IMR-90 (cell line): ENCODE data around the gene STAB1. TPM values are rescaled to one million over a fixed set of nuclear protein-coding genes. Genes with fewer than 3 reads are reported as not detected.

ENCODE experiments used
- ATAC-seq: fragments of 200-7000 bp; cut with Tn5 transposase; 2 replicates; pipeline ENCODE4 v1.9.1; 2020; ENCODE audit warnings: low read depth, mild to moderate bottlenecking, moderate library complexity
- BruUV-seq: library from RNA; stranded (reverse); fragments of 400-500 nt; replicated peaks from 2 replicates; lab custom pipeline; 2021; lab: Mats Ljungman, UMichigan
- CTCF ChIA-PET: fragments of 300-600 bp; formaldehyde crosslinking; extraction: SDS; loops from one replicate; lab custom pipeline; 2021; ENCODE audit warnings: antibody characterized with exemption; lab: Yijun Ruan, JAX
- POLR2A ChIA-PET: fragments of 300-600 bp; sonication (Branson Sonifier 250); formaldehyde crosslinking; loops from one replicate; lab custom pipeline; 2022; ENCODE audit warnings: antibody characterized with exemption; ENCODE audit not compliant: unreplicated experiment; lab: Charles Lee
- DNase-seq: peaks from one replicate; pipeline ENCODE4 v3.0.0; 2013
- H2AFZ ChIP-seq: replicated peaks from 2 replicates; pipeline ENCODE3; 2013; ENCODE audit warnings: low read length, mild to moderate bottlenecking; ENCODE audit not compliant: poor library complexity
- H2AK5ac ChIP-seq: 2 replicates; pipeline ENCODE4 v1.6.1; 2013; ENCODE audit warnings: low read depth, low read length, inconsistent platforms
- H2AK9ac ChIP-seq: replicated peaks from 2 replicates; pipeline ENCODE3; 2013; ENCODE audit warnings: mild to moderate bottlenecking, low read depth, low read length, moderate library complexity; ENCODE audit not compliant: poor library complexity
- H2BK120ac ChIP-seq: 2 replicates; pipeline ENCODE4 v1.6.1; 2013; ENCODE audit warnings: low read depth, low read length, inconsistent platforms
- H2BK15ac ChIP-seq: 3 replicates; pipeline ENCODE4 v1.6.1; 2013; ENCODE audit warnings: low read depth, low read length, inconsistent platforms
- H2BK20ac ChIP-seq: 2 replicates; pipeline ENCODE4 v1.6.1; 2013; ENCODE audit warnings: low read depth, mild to moderate bottlenecking, inconsistent platforms, low read length, moderate library complexity
- H2BK5ac ChIP-seq: 2 replicates; pipeline ENCODE4 v1.6.1; 2013; ENCODE audit warnings: mild to moderate bottlenecking, low read depth, low read length, inconsistent platforms; ENCODE audit not compliant: poor library complexity, severe bottlenecking
- H3K14ac ChIP-seq: replicated peaks from 2 replicates; pipeline ENCODE4 v1.6.1; 2013; ENCODE audit warnings: low read depth, low read length, inconsistent platforms
- H3K18ac ChIP-seq: 2 replicates; pipeline ENCODE4 v1.6.1; 2013; ENCODE audit warnings: low read depth, low read length, control low read depth
- H3K23ac ChIP-seq: 2 replicates; pipeline ENCODE4 v1.6.1; 2013; ENCODE audit warnings: low read depth, low read length, inconsistent platforms
- H3K27ac ChIP-seq: 2 replicates; pipeline ENCODE4 v1.5.1; 2013; ENCODE audit warnings: mild to moderate bottlenecking, control low read depth, low read length; ENCODE audit not compliant: insufficient read depth
- H3K27me3 ChIP-seq: 2 replicates; pipeline ENCODE4 v1.6.1; 2013; ENCODE audit warnings: low read length; ENCODE audit not compliant: control insufficient read depth, insufficient read depth
- H3K36me3 ChIP-seq: 2 replicates; pipeline ENCODE4 v1.6.1; 2013; ENCODE audit warnings: low read length, mixed read lengths; ENCODE audit not compliant: control insufficient read depth, insufficient read depth
- H3K4ac ChIP-seq: 2 replicates; pipeline ENCODE4 v1.6.1; 2013; ENCODE audit warnings: low read depth, low read length, inconsistent platforms
- H3K4me1 ChIP-seq: 2 replicates; pipeline ENCODE4 v1.6.1; 2013; ENCODE audit warnings: low read length, mixed read lengths; ENCODE audit not compliant: control insufficient read depth, insufficient read depth
- H3K4me2 ChIP-seq: 2 replicates; pipeline ENCODE4 v1.6.1; 2013; ENCODE audit warnings: low read depth, mild to moderate bottlenecking, control low read depth, low read length, moderate library complexity
- H3K4me3 ChIP-seq: 2 replicates; pipeline ENCODE4 v1.5.1; 2013; ENCODE audit warnings: low read depth, mild to moderate bottlenecking, control low read depth, low read length, moderate library complexity; ENCODE audit not compliant: insufficient read depth
- H3K56ac ChIP-seq: 2 replicates; pipeline ENCODE4 v1.6.1; 2013; ENCODE audit warnings: low read length, inconsistent platforms; ENCODE audit not compliant: insufficient read depth; ENCODE audit errors: extremely low read depth
- H3K79me1 ChIP-seq, 2 experiments: 2 replicates each; pipeline ENCODE4 v1.6.1; 2013; ENCODE audit warnings: low read length in 2 of 2, inconsistent platforms in 1 of 2, low read depth in 1 of 2
- H3K9ac ChIP-seq: 2 replicates; pipeline ENCODE4 v1.6.1; 2013; ENCODE audit warnings: low read depth, low read length, control low read depth
- H3K9me1 ChIP-seq: 2 replicates; pipeline ENCODE4 v1.6.1; 2013; ENCODE audit warnings: low read length, inconsistent platforms; ENCODE audit not compliant: insufficient read depth
- H3K9me3 ChIP-seq: 2 replicates; pipeline ENCODE4 v1.6.1; 2013; ENCODE audit warnings: low read length; ENCODE audit not compliant: control insufficient read depth, insufficient read depth
- H4K20me1 ChIP-seq: 2 replicates; pipeline ENCODE4 v1.6.1; 2013; ENCODE audit warnings: low read length, inconsistent platforms; ENCODE audit not compliant: insufficient read depth
- H4K5ac ChIP-seq: 2 replicates; pipeline ENCODE4 v1.6.1; 2013; ENCODE audit warnings: mild to moderate bottlenecking, low read depth, low read length, control low read depth
- H4K8ac ChIP-seq, 2 experiments: 2 replicates each; pipeline ENCODE4 v1.6.1; 2013; ENCODE audit warnings: low read depth in 2 of 2, low read length in 2 of 2, control low read depth in 1 of 2, inconsistent platforms in 1 of 2
- H4K91ac ChIP-seq: 2 replicates; pipeline ENCODE4 v1.6.1; 2013; ENCODE audit warnings: low read depth, low read length, inconsistent platforms; ENCODE audit not compliant: insufficient read depth
- BHLHE40 ChIP-seq: fragments of 150-350 bp; IDR thresholded peaks from 2 replicates; pipeline ENCODE4 v1.6.1; 2016; ENCODE audit warnings: mild to moderate bottlenecking, low read depth, low read length
- CHD1 ChIP-seq: IDR thresholded peaks from 2 replicates; pipeline ENCODE4 v1.6.1; 2012; ENCODE audit warnings: low read depth, low read length, improper control_type of control experiment
- CTCF ChIP-seq: conservative IDR thresholded peaks from 2 replicates; pipeline ENCODE4 v1.5.1; 2012; ENCODE audit warnings: mild to moderate bottlenecking, low read depth, low read length, improper control_type of control experiment
- ELK1 ChIP-seq: fragments of 150-350 bp; IDR thresholded peaks from 2 replicates; pipeline ENCODE4 v1.6.1; 2016; ENCODE audit warnings: low read depth, mild to moderate bottlenecking, low read length, moderate library complexity, borderline replicate concordance
- FOS ChIP-seq: fragments of 150-350 bp; IDR thresholded peaks from 2 replicates; pipeline ENCODE4 v1.6.1; 2016; ENCODE audit warnings: low read depth, low read length
- MAFK ChIP-seq: IDR thresholded peaks from 2 replicates; pipeline ENCODE4 v1.6.1; 2012; ENCODE audit warnings: low read depth, low read length, improper control_type of control experiment
- MXI1 ChIP-seq: IDR thresholded peaks from 2 replicates; pipeline ENCODE4 v1.6.1; 2012; ENCODE audit warnings: low read depth, mild to moderate bottlenecking, low read length, moderate library complexity, borderline replicate concordance
- NFE2L2 ChIP-seq: fragments of 150-350 bp; IDR thresholded peaks from 2 replicates; pipeline ENCODE4 v1.6.1; 2016; ENCODE audit warnings: low read depth, mild to moderate bottlenecking, low read length
- RAD21 ChIP-seq: IDR thresholded peaks from 2 replicates; pipeline ENCODE4 v1.6.1; 2012; ENCODE audit warnings: low read length, improper control_type of control experiment
- RCOR1 ChIP-seq: IDR thresholded peaks from 2 replicates; pipeline ENCODE4 v1.6.1; 2012; ENCODE audit warnings: mild to moderate bottlenecking, low read length, improper control_type of control experiment; ENCODE audit not compliant: insufficient replicate concordance
- RFX5 ChIP-seq: IDR thresholded peaks from 2 replicates; pipeline ENCODE4 v1.8.0; 2012; ENCODE audit warnings: low read depth, mild to moderate bottlenecking, low read length, moderate library complexity
- WGBS, 2 experiments: methylation state at CpG; one replicate each; pipeline versions ENCODE4 v1.1.5 to v1.1.7; 2013; ENCODE audit warnings: missing lambda C conversion rate in 2 of 2; ENCODE audit not compliant: insufficient read length in 1 of 2; ENCODE audit errors: extremely low coverage in 2 of 2; 5-methylcytosine and 5-hydroxymethylcytosine counted together
- dilution Hi-C: fragments of 300-500 bp; cut with HindIII; formaldehyde crosslinking; loops from one replicate; pipeline ENCODE4 v1.14.3; 2018; ENCODE audit warnings: low sequenced_read_pairs; ENCODE audit not compliant: unreplicated experiment
- in situ Hi-C: fragments of 300-500 bp; cut with MboI; formaldehyde crosslinking; loops from 3 replicates; pipeline ENCODE4 v1.14.3; 2019; ENCODE audit warnings: low sequenced_read_pairs, inconsistent platforms, mixed read lengths
- intact Hi-C: fragments of 100-400 bp; cut with micrococcal nuclease; formaldehyde crosslinking; loops from 2 replicates; pipeline ENCODE4 v1.10.0; 2022
- polyA plus RNA-seq, 3 experiments: library from polyadenylated mRNA; depleted of rRNA; stranded (reverse); fragments of >200 nt; gene quantifications; 2 replicates each; pipeline ENCODE4 v1.2.3, GENCODE V29; 2012; ENCODE audit warnings: low replicate concordance in 1 of 3
- total RNA-seq: library from RNA; depleted of rRNA; stranded (reverse); fragments of >200 nt; gene quantifications from 2 replicates; pipeline ENCODE4 v1.2.3, GENCODE V29; 2012

STAB1 gene
- total and polyA plus RNA-seq, 2 of the 4 experiments (the other 2 are of a cell fraction), result not detected

GRCh38 chr3:52541050-52541449 lies 45.9 kb downstream of the STAB1 start:
- Histone ChIP-seq H2AFZ (no peak overlapping the region), H3K27ac (no peak overlapping the region), H2BK15ac (no peak overlapping the region), H3K4me3 (no peak overlapping the region), H3K4ac (no peak overlapping the region), H3K9ac (no peak overlapping the region), H2BK5ac (no peak overlapping the region), H2AK9ac (no peak overlapping the region), H3K9me3 (no peaks in the 10 kb centered on the region), H3K18ac (no peak overlapping the region), H4K91ac (no peak overlapping the region), H3K36me3 (peaks cover 13% of the 10 kb centered on the region), H3K23ac (no peak overlapping the region), H2AK5ac (no peak overlapping the region), H3K14ac (no peak overlapping the region), H3K27me3 (no peaks in the 10 kb centered on the region), H4K20me1 (peaks cover 26% of the 10 kb centered on the region), H4K5ac (no peak overlapping the region), H2BK120ac (no peak overlapping the region), H3K79me1 (peaks cover 31 to 66% of the 10 kb centered on the region in 2 experiments), H2BK20ac (no peak overlapping the region), H3K9me1 (peaks cover 19% of the 10 kb centered on the region), H3K4me2 (no peak overlapping the region), H3K56ac (no peak overlapping the region), H4K8ac (no peak overlapping the region), H3K4me1 (peaks cover 9% of the 10 kb centered on the region)
- dilution Hi-C loops (no loop called here), in situ Hi-C loops (no loop called here), intact Hi-C loops (no loop called here)
- ATAC-seq, result no peak
- no peak for DNase-seq
- WGBS, 2 experiments, result no CpG with 5 or more reads among the region's 2 CpGs
- ChIA-PET POLR2A (no interaction called here), CTCF (no interaction called here)
- no peak for TF ChIP-seq CHD1
- TF ChIP-seq MXI1, result no peak
- TF ChIP-seq CTCF, result no peak
- no peak for TF ChIP-seq FOS
- TF ChIP-seq MAFK, result no peak
- no peak for TF ChIP-seq NFE2L2
- TF ChIP-seq RAD21, result no peak
- no peak for TF ChIP-seq ELK1
- no peak for TF ChIP-seq RCOR1
- no peak for TF ChIP-seq BHLHE40
- TF ChIP-seq RFX5, result no peak
- BruUV-seq, result no TSS peak
